K562 (cell line): Measurements from ENCODE around the gene ZMIZ1. TPM values are rescaled to one million over a fixed set of nuclear protein-coding genes. Genes with fewer than 3 reads are reported as not detected.
A peak's percentile ranks its signal among the peaks of the same experiment; 100 is the strongest.

ENCODE experiments used
- CHD1 ChIP-seq: fragments of 200-600 bp; sonication (generic); IDR thresholded peaks from one replicate; pipeline ENCODE4 v1.6.1; 2012; ENCODE audit warnings: mild to moderate bottlenecking, moderate library complexity, low read length, inconsistent platforms
- ERF ChIP-seq: fragments of 450-650 bp; formaldehyde crosslinking; IDR thresholded peaks from 2 replicates; pipeline ENCODE4 v1.4.0; 2020; ENCODE audit warnings: mild to moderate bottlenecking, mixed read lengths
- ESRRA ChIP-seq: fragments of 450-650 bp; IDR thresholded peaks from 2 replicates; pipeline ENCODE4 v1.6.1; 2014; ENCODE audit warnings: low read depth, mild to moderate bottlenecking, moderate library complexity, borderline replicate concordance
- FOS ChIP-seq: IDR thresholded peaks from 3 replicates; pipeline ENCODE4 v1.6.1; 2011; ENCODE audit not compliant: insufficient read length; ENCODE audit errors: extremely low read depth
- FOXM1 ChIP-seq, 2 experiments: fragments of 450-650 bp in 1 of 2; sonication (generic) in 1 of 2; formaldehyde crosslinking in 1 of 2; IDR thresholded peaks; 2 replicates each; pipeline versions ENCODE4 v1.6.1 to v1.9.0; 2017 to 2022; ENCODE audit warnings: low read depth in 2 of 2, mild to moderate bottlenecking in 2 of 2, missing genetic modification reagents in 1 of 2, moderate library complexity in 1 of 2
- MCM7 ChIP-seq, 2 experiments: fragments of 450-650 bp; IDR thresholded peaks; 2 replicates each; pipeline ENCODE4 v1.6.1; 2016 to 2018
- MYBL2 ChIP-seq, 2 experiments: fragments of 450-650 bp in 1 of 2; sonication (generic) in 1 of 2; formaldehyde crosslinking in 1 of 2; IDR thresholded peaks; 2 replicates each; pipeline versions ENCODE4 v1.6.1 to v1.8.1; 2017 to 2022; ENCODE audit warnings: borderline replicate concordance in 1 of 2, inconsistent platforms in 1 of 2, low read depth in 1 of 2, mild to moderate bottlenecking in 1 of 2, missing genetic modification reagents in 1 of 2, moderate library complexity in 1 of 2
- NFATC3 ChIP-seq: fragments of 450-650 bp; IDR thresholded peaks from 2 replicates; pipeline ENCODE4 v1.6.1; 2017; ENCODE audit warnings: mild to moderate bottlenecking
- POLR2AphosphoS5 ChIP-seq: IDR thresholded peaks from 2 replicates; pipeline ENCODE4 v1.6.1; 2011; ENCODE audit warnings: mild to moderate bottlenecking, low read depth, low read length, moderate library complexity; ENCODE audit not compliant: control insufficient read depth, insufficient read depth
- POLR2B ChIP-seq: fragments of 450-650 bp; IDR thresholded peaks from 2 replicates; pipeline ENCODE4 v1.6.1; 2018; ENCODE audit warnings: low read depth; ENCODE audit not compliant: partially characterized antibody
- SAFB2 ChIP-seq: fragments of 200-400 bp; formaldehyde crosslinking; IDR thresholded peaks from 2 replicates; pipeline ENCODE4 v1.6.1; 2018; ENCODE audit warnings: borderline replicate concordance, low read length, low read depth, moderate library complexity; ENCODE audit not compliant: severe bottlenecking
- SAP30 ChIP-seq: fragments of 200-600 bp; sonication (generic); IDR thresholded peaks from 2 replicates; pipeline ENCODE4 v1.6.1; 2012; ENCODE audit warnings: borderline replicate concordance, low read depth, mild to moderate bottlenecking, moderate library complexity, low read length, control low read depth, inconsistent platforms; ENCODE audit not compliant: insufficient read depth, poor library complexity, severe bottlenecking
- SIN3B ChIP-seq: fragments of 450-650 bp; IDR thresholded peaks from 2 replicates; pipeline ENCODE4 v1.6.1; 2017; ENCODE audit warnings: low read depth, mild to moderate bottlenecking, moderate library complexity
- SNRNP70 ChIP-seq: fragments of 200-400 bp; formaldehyde crosslinking; optimal IDR thresholded peaks from 2 replicates; pipeline ENCODE3; 2017; ENCODE audit warnings: low read depth, low read length
- TEAD2 ChIP-seq: fragments of 450-650 bp; IDR thresholded peaks from 2 replicates; pipeline ENCODE4 v1.6.1; 2016; ENCODE audit warnings: missing genetic modification characterization, control low read depth, missing compliant biosample characterization
- XRCC4 ChIP-seq: IDR thresholded peaks from one replicate; pipeline ENCODE4 v1.6.1; 2011; ENCODE audit not compliant: insufficient read depth, insufficient read length; ENCODE audit errors: extremely low read depth
- ZNF232 ChIP-seq: sonication (generic); formaldehyde crosslinking; IDR thresholded peaks from 2 replicates; pipeline ENCODE4 v1.8.0; 2022; ENCODE audit warnings: mild to moderate bottlenecking, missing genetic modification reagents
- ZNF253 ChIP-seq: fragments of 250-450 bp; sonication (Bioruptor Pico); conservative IDR thresholded peaks from 2 replicates; pipeline ENCODE4 v1.6.1; 2021; ENCODE audit warnings: mild to moderate bottlenecking
- ZNF589 ChIP-seq: fragments of 200-800 bp; sonication (Bioruptor generic); IDR thresholded peaks from 2 replicates; pipeline ENCODE4 v1.6.1; 2016; ENCODE audit warnings: low read depth, missing genetic modification characterization, missing compliant biosample characterization
- polyA plus RNA-seq, 8 experiments: library from polyadenylated mRNA; depleted of rRNA in 4 of 8; stranded (reverse) in 5 of 8; unstranded in 3 of 8; fragments of >200 nt; fragmentation: Nextera tagmentation in 2 of 8; fragmentation: Illumina TruSeq in 1 of 8; extraction: Ambion mirVana in 2 of 8; extraction: Trizol in 1 of 8; gene quantifications; 2 replicates each; pipeline versions ENCODE4 v1.2.1 to v1.2.3, GENCODE V29; 2011 to 2014; ENCODE audit warnings: inconsistent platforms in 1 of 8, missing spikeins in 1 of 8
- total RNA-seq, 7 experiments: library from RNA; depleted of rRNA in 6 of 7; stranded (reverse); fragments of >200 nt in 6 of 7; fragmentation: Illumina TruSeq in 2 of 7; extraction: Trizol in 2 of 7; gene quantifications; 2 replicates each; pipeline versions ENCODE4 v1.2.1 to v1.2.3, GENCODE V29; 2011 to 2021; ENCODE audit warnings: low replicate concordance in 1 of 7
- TF ChIP-seq, protein P1 (sequence below): fragments of 450-650 bp; IDR thresholded peaks from 2 replicates; pipeline ENCODE4 v1.6.1; 2016; ENCODE audit warnings: antibody characterized with exemption
- TF ChIP-seq, protein P2 (sequence below): fragments of 450-650 bp; formaldehyde crosslinking; IDR thresholded peaks from 2 replicates; pipeline ENCODE4 v1.4.0; 2020; ENCODE audit warnings: mild to moderate bottlenecking, mixed read lengths
- TF ChIP-seq, protein P3 (sequence below): fragments of 250-450 bp; sonication (Bioruptor Pico); IDR thresholded peaks from 2 replicates; pipeline ENCODE4 v1.8.0; 2021; ENCODE audit warnings: moderate library complexity, mild to moderate bottlenecking, inconsistent platforms

Gene ZMIZ1
- total and polyA plus RNA-seq, 9 of the 15 experiments (the other 6 are each of a cell fraction or from before 2014, with no cell fraction given), result 1.0 to 37.3 (median 4.3) TPM

DNA sequence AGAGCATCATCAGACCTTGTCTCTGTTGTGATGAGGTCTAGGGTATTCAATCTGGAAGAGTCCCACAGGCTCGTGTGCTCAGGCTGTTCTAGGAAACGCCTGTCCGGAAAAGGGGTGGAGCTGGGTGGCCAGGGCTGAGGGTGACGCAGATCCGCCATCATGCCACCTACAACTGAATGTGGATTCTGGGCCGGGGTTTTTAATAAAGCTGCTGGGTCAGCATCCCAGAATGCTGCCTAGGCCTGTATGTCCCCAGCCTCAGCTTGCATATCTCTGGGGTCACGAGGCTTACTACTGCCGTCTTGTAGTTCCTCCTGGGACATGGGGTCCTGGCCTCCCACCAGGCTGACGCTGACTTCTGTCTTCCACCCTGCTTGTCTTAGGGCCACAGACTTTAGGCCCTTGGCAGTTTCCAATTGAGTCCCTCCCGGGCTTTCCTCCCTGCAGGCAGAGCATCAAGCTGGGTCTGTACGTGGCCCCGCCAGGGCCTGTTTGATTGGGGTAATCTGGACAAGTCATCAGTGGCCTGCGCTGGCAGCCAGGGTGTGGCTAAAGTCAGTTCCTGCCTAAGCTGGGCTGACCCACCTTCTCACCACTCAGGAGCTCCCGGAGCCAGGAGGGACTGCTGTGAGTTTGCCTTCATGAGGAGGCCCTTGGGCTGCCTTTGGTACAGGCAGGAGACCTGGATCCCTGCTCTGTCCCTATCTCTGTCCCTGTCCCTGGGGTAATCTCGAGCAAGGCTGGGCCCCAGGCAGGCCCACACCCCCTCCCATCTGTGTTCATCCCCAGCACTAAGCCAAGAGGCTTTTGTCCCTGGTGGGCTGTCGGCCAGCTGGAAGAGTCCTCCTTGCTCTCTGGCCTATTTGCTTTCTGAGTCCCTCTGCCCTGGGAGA, 79.9 kb downstream of the ZMIZ1 start (continued):
- TF ChIP-seq, protein P1, sequence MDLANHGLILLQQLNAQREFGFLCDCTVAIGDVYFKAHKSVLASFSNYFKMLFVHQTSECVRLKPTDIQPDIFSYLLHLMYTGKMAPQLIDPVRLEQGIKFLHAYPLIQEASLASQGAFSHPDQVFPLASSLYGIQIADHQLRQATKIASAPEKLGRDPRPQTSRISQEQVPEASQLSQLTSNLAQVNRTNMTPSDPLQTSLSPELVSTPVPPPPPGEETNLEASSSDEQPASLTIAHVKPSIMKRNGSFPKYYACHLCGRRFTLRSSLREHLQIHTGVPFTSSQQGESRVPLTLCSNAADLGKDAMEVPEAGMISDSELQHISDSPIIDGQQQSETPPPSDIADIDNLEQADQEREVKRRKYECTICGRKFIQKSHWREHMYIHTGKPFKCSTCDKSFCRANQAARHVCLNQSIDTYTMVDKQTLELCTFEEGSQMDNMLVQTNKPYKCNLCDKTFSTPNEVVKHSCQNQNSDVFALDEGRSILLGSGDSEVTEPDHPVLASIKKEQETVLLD, result no peak
- TF ChIP-seq, protein P2, sequence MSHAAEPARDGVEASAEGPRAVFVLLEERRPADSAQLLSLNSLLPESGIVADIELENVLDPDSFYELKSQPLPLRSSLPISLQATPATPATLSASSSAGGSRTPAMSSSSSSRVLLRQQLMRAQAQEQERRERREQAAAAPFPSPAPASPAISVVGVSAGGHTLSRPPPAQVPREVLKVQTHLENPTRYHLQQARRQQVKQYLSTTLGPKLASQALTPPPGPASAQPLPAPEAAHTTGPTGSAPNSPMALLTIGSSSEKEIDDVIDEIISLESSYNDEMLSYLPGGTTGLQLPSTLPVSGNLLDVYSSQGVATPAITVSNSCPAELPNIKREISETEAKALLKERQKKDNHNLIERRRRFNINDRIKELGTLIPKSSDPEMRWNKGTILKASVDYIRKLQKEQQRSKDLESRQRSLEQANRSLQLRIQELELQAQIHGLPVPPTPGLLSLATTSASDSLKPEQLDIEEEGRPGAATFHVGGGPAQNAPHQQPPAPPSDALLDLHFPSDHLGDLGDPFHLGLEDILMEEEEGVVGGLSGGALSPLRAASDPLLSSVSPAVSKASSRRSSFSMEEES (CRISPR knock-in tag), result 0 out of 2 replicates have a peak, but pooled peaks have one; percentile 10
- TF ChIP-seq XRCC4 (no peak), POLR2B (peak; percentile 40), ERF (CRISPR knock-in tag) (peak; percentile 75), TEAD2 (no peak), FOS (no peak), ZNF589 (peak; percentile 90), SAFB2 (no peak), MCM7 (IDR thresholded peaks at IDR 0.05) (no peak), FOXM1 (IDR thresholded peaks at IDR 0.05; ENCODE audit: low read depth) (no peak; the same call in 1 of the 2 replicates), FOXM1 (CRISPR knock-in tag; IDR thresholded peaks at IDR 0.05; ENCODE audit: low read depth) (no peak), CHD1 (no peak), SNRNP70 (no peak), SAP30 (no peak), ESRRA (no peak; the same call in 1 of the 2 replicates), NFATC3 (no peak), ZNF232 (CRISPR knock-in tag) (no peak), POLR2AphosphoS5 (peak; percentile 32; the same call in 1 of the 2 replicates), ZNF253 (CRISPR knock-in tag) (no peak), SIN3B (no peak), MYBL2 (IDR thresholded peaks at IDR 0.05; ENCODE audit: low read depth) (no peak), MYBL2 (CRISPR knock-in tag; IDR thresholded peaks at IDR 0.05; ENCODE audit: borderline replicate concordance) (no peak)
- TF ChIP-seq, protein P3, sequence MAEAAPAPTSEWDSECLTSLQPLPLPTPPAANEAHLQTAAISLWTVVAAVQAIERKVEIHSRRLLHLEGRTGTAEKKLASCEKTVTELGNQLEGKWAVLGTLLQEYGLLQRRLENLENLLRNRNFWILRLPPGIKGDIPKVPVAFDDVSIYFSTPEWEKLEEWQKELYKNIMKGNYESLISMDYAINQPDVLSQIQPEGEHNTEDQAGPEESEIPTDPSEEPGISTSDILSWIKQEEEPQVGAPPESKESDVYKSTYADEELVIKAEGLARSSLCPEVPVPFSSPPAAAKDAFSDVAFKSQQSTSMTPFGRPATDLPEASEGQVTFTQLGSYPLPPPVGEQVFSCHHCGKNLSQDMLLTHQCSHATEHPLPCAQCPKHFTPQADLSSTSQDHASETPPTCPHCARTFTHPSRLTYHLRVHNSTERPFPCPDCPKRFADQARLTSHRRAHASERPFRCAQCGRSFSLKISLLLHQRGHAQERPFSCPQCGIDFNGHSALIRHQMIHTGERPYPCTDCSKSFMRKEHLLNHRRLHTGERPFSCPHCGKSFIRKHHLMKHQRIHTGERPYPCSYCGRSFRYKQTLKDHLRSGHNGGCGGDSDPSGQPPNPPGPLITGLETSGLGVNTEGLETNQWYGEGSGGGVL (CRISPR knock-in tag), result no peak
